ENCODE results near the gene ZNF777.
"Not testable (repeated sequence)": the region's sequence is repeated elsewhere in the genome, so short reads cannot be mapped to it uniquely, and the experiment has no call there.

Gene ZNF777

GRCh38 chr7:149404825-149405224 is 56.0 kb downstream of the ZNF777 start:
- no peak for DNase-seq

GRCh38 chr7:149404396-149404795 is 56.5 kb downstream of the ZNF777 start:
- no peak for DNase-seq

GRCh38 chr7:149398195-149398820 is 62.6 kb downstream of the ZNF777 start:
- no peak for DNase-seq

GRCh38 chr7:149397470-149398043 is 63.3 kb downstream of the ZNF777 start:
- DNase-seq = no peak

GRCh38 chr7:149388550-149389335 is 72.1 kb downstream of the ZNF777 start:
- not testable (repeated sequence) for DNase-seq

- DNase-seq = not testable (repeated sequence)
These were observed 74.3 kb downstream of the ZNF777 start for GRCh38 chr7:149386514-149386913.

GRCh38 chr7:149385195-149385950 is 75.5 kb downstream of the ZNF777 start:
- DNase-seq = no peak
